Measurements from ENCODE around the gene TSPAN32.

The TSPAN32 gene

GRCh38 chr11:2302896-2303626 is 1.2 kb downstream of the TSPAN32 start:
- DNase-seq (ENCODE audit: low read depth in 1 of 2, low spot score in 1 of 2), result no peak

- no peak for DNase-seq (ENCODE audit: low read depth in 1 of 2, low spot score in 1 of 2)
These were observed 2.1 kb downstream of the TSPAN32 start for GRCh38 chr11:2303627-2304505.

GRCh38 chr11:2304506-2305139 is 2.8 kb downstream of the TSPAN32 start:
- no peak for DNase-seq (ENCODE audit: low read depth in 1 of 2, low spot score in 1 of 2)

GRCh38 chr11:2305140-2305778 is 3.4 kb downstream of the TSPAN32 start:
- DNase-seq (ENCODE audit: low read depth in 1 of 2, low spot score in 1 of 2), result peak; percentile 69 to 79

- no peak for DNase-seq (ENCODE audit: low read depth in 1 of 2, low spot score in 1 of 2)
These were observed 4.1 kb downstream of the TSPAN32 start for GRCh38 chr11:2305788-2306451.

- no peak for DNase-seq (ENCODE audit: low read depth in 1 of 2, low spot score in 1 of 2)
These were observed 4.6 kb downstream of the TSPAN32 start for GRCh38 chr11:2306452-2306823.

GRCh38 chr11:2306877-2307500 is 5.2 kb downstream of the TSPAN32 start:
- DNase-seq (ENCODE audit: low read depth in 1 of 2, low spot score in 1 of 2), result no peak

- no peak for DNase-seq (ENCODE audit: low read depth in 1 of 2, low spot score in 1 of 2)
These were observed 5.9 kb downstream of the TSPAN32 start for GRCh38 chr11:2307501-2308331.

- DNase-seq (ENCODE audit: low read depth in 1 of 2, low spot score in 1 of 2), result no peak
These were observed 6.9 kb downstream of the TSPAN32 start for GRCh38 chr11:2308713-2309112.

- DNase-seq (ENCODE audit: low read depth in 1 of 2, low spot score in 1 of 2), result no peak
These were observed 7.6 kb downstream of the TSPAN32 start for GRCh38 chr11:2309251-2310072.

- DNase-seq (ENCODE audit: low read depth in 1 of 2, low spot score in 1 of 2), result no peak
These were observed 8.4 kb downstream of the TSPAN32 start for GRCh38 chr11:2310073-2310785.

GRCh38 chr11:2310786-2311352 is 9.1 kb downstream of the TSPAN32 start:
- DNase-seq (ENCODE audit: low read depth in 1 of 2, low spot score in 1 of 2), result no peak

GRCh38 chr11:2311353-2312133 is 9.7 kb downstream of the TSPAN32 start:
- no peak for DNase-seq (ENCODE audit: low read depth in 1 of 2, low spot score in 1 of 2)

GRCh38 chr11:2312232-2313042 is 10.6 kb downstream of the TSPAN32 start:
- DNase-seq (ENCODE audit: low read depth in 1 of 2, low spot score in 1 of 2), result no peak

GRCh38 chr11:2313051-2313951 is 11.5 kb downstream of the TSPAN32 start:
- DNase-seq (ENCODE audit: low read depth in 1 of 2, low spot score in 1 of 2), result no peak

Measured in stimulated activated CD4-positive, alpha-beta T cell treated with anti-CD3 and anti-CD28 coated beads, Interleukin-15, amount 100 ng/mL, for 1 hour (primary cell).